ENCODE results near the gene HRG.
"Not testable (repeated sequence)": the region's sequence is repeated elsewhere in the genome, so short reads cannot be mapped to it uniquely, and the experiment has no call there.

HRG gene

GRCh38 chr3:186665625-186666188 is at the start of gene HRG:
Gene HRG, plus strand, starts transcription at chr3:186666014. Its CDS starts 18 bp downstream, at chr3:186666032.
- DNase-seq, result no peak

GRCh38 chr3:186616299-186616617 is 49.6 kb upstream of the HRG start:
- no peak for DNase-seq

GRCh38 chr3:186617036-186617946 is 48.5 kb upstream of the HRG start:
- DNase-seq, result peak; percentile 76

GRCh38 chr3:186618318-186618938 is 47.4 kb upstream of the HRG start:
- DNase-seq, result no peak

GRCh38 chr3:186619787-186620212 is 46.0 kb upstream of the HRG start:
- no peak for DNase-seq

- no peak for DNase-seq
Measured at GRCh38 chr3:186620213-186621092, 45.4 kb upstream of the HRG start.

- DNase-seq, result no peak
Measured at GRCh38 chr3:186621894-186622650, 43.7 kb upstream of the HRG start.

GRCh38 chr3:186622651-186623310 is 43.0 kb upstream of the HRG start:
- no peak for DNase-seq

GRCh38 chr3:186624598-186624997 is 41.2 kb upstream of the HRG start:
- DNase-seq, result no peak

- DNase-seq, result no peak
Measured at GRCh38 chr3:186625600-186626042, 40.2 kb upstream of the HRG start.

- DNase-seq, result no peak
Measured at GRCh38 chr3:186626254-186626847, 39.5 kb upstream of the HRG start.

GRCh38 chr3:186627852-186628414 is 37.9 kb upstream of the HRG start:
- no peak for DNase-seq

- DNase-seq, result peak; percentile 1
Measured at GRCh38 chr3:186628756-186629155, 37.1 kb upstream of the HRG start.

GRCh38 chr3:186630950-186631641 is 34.7 kb upstream of the HRG start:
- peak; percentile 4 for DNase-seq

- no peak for DNase-seq
Measured at GRCh38 chr3:186633481-186633880, 32.3 kb upstream of the HRG start.

GRCh38 chr3:186634207-186634606 is 31.6 kb upstream of the HRG start:
- DNase-seq, result not testable (repeated sequence)

GRCh38 chr3:186635532-186635931 is 30.3 kb upstream of the HRG start:
- DNase-seq, result no peak

GRCh38 chr3:186636536-186636935 is 29.3 kb upstream of the HRG start:
- no peak for DNase-seq

GRCh38 chr3:186637686-186638085 is 28.1 kb upstream of the HRG start:
- DNase-seq, result no peak

GRCh38 chr3:186638259-186638658 is 27.6 kb upstream of the HRG start:
- no peak for DNase-seq

Measured in OCI-M1 (cell line).